Stimulated activated effector memory CD8-positive, alpha-beta T cell treated with anti-CD3 and anti-CD28 coated beads, Interleukin-12 subunit alpha, Interleukin-12 subunit beta, amount 100 ng/mL, for 72 hours (primary cell): ENCODE data around the gene ATP2C2.
"Not testable (repeated sequence)": the region's sequence is repeated elsewhere in the genome, so short reads cannot be mapped to it uniquely, and the experiment has no call there.

Experiments
- ATAC-seq: fragments of 150-1000 bp; cut with Tn5 transposase; 2 replicates; pipeline ENCODE4 v1.10.0; 2021
- DNase-seq, 2 donors: peaks; one replicate each; pipeline ENCODE4 v3.0.0; 2021 to 2022; ENCODE audit warnings: low spot score in 2 of 2
- H3K27ac Mint-ChIP-seq: one replicate; pipeline ENCODE4 v1.8.0; 2022; ENCODE audit warnings: mild to moderate bottlenecking, mixed read lengths
- H3K36me3 Mint-ChIP-seq: one replicate; pipeline ENCODE4 v1.8.0; 2022; ENCODE audit warnings: mild to moderate bottlenecking, mixed read lengths
- H3K4me1 Mint-ChIP-seq: one replicate; pipeline ENCODE4 v1.8.0; 2022; ENCODE audit warnings: mixed read lengths
- H3K4me3 Mint-ChIP-seq: one replicate; pipeline ENCODE4 v1.8.0; 2022; ENCODE audit warnings: mild to moderate bottlenecking, mixed read lengths
- H3K9me3 Mint-ChIP-seq: one replicate; pipeline ENCODE4 v1.8.0; 2022; ENCODE audit warnings: mixed read lengths

The ATP2C2 gene

DNA sequence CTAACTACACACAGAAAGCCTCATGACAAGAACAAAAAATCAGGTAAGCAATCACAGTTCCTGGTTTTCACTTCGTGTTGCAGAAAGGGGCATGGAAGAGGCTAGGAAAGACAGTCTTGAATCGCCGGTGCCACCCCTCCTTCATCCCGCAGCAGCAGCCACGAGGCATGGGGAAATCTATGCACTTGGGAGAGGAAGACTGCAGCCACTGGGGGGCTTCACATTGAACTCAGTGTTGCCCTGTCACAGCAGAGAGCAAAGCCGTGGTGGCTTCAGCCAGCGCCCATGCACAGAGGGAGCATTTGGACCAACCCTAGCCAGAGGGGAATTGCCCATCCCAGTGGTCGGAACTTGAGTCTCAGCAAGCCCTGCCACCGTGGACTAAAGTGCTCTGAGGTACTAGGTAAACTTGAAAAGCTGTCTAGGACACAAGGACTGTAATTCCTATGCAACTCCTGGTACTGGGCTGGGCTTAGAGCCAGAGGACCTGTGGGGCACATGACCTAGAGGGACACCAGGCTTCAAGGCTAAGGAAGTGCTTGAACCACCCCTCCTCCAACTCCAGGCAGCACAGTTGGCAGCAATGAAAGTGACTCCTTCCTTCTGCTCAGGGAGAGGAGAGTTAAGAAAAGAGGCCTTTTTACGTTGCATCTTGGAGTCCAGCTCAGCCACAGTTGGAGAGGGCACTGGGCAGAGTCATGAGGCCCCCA, 35.2 kb upstream of the ATP2C2 start:
- H3K4me1 Mint-ChIP-seq: no peaks in the 10 kb centered on the region
- peaks cover 2% of the 10 kb centered on the region for H3K9me3 Mint-ChIP-seq
- no peak for DNase-seq
- H3K4me3 Mint-ChIP-seq: no peak overlapping the region
- H3K36me3 Mint-ChIP-seq: no peaks in the 10 kb centered on the region
- no peak for ATAC-seq
- H3K27ac Mint-ChIP-seq: no peak overlapping the region

- Mint-ChIP-seq H3K36me3 (no peaks in the 10 kb centered on the region), H3K4me3 (no peak overlapping the region), H3K9me3 (peaks cover 2% of the 10 kb centered on the region), H3K4me1 (no peaks in the 10 kb centered on the region), H3K27ac (no peak overlapping the region)
- ATAC-seq (no peak), DNase-seq (no peak)
Observed at GRCh38 chr16:84334058-84334457, 34.3 kb upstream of the ATP2C2 start.

DNA sequence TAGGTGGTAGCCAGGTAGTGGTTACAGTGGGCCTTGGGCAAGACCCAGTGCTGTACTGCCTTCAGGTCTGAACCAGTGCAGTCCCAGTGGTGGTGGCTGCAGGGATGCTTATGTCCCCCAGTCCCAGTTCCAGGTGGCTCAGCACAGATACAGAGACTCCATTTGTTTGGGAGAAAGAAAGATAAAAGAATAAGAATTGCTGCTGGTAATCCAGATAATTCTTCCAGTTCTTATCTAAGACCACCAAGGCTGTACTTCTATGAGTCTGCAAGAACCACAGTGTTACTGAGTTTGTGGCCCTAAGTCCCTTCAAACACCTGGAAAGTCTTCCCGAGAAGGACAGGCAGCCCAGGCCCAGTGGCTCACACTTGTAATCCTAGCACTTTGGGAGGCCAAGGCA, 33.9 kb upstream of the ATP2C2 start:
- Mint-ChIP-seq H3K36me3 (no peaks in the 10 kb centered on the region), H3K27ac (no peak overlapping the region), H3K4me1 (no peaks in the 10 kb centered on the region), H3K4me3 (no peak overlapping the region), H3K9me3 (peaks cover 2% of the 10 kb centered on the region)
- no peak for ATAC-seq
- no peak for DNase-seq

DNA sequence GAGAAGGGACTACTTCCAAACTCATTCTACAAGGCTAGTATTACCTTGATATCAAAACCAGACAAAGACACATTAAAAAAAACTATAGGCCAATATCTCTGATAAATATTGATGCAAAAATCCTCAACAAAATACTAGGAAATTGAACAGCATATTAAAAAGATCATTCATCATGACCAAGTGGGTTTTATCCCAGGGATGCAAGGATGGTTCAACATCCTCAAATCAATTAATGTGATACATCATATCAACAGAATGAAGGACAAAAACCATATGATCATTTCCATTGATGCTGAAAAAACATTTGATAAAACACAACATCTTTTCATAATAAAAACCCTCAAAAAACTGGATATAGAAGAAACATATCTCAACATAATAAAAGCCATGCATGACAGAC, 31.1 kb upstream of the ATP2C2 start:
- not testable (repeated sequence) for H3K4me3 Mint-ChIP-seq, H3K36me3 Mint-ChIP-seq, ATAC-seq, H3K27ac Mint-ChIP-seq, DNase-seq, H3K4me1 Mint-ChIP-seq, H3K9me3 Mint-ChIP-seq

GRCh38 chr16:84339311-84339710, 29.0 kb upstream of the ATP2C2 start:
- ATAC-seq (no peak), DNase-seq (no peak)
- peak overlapping the region; percentile 7 for H3K27ac Mint-ChIP-seq
- no peak overlapping the region for H3K4me3 Mint-ChIP-seq
- no peaks in the 10 kb centered on the region for H3K36me3 Mint-ChIP-seq
- H3K4me1 Mint-ChIP-seq: no peaks in the 10 kb centered on the region
- H3K9me3 Mint-ChIP-seq: peaks cover 2% of the 10 kb centered on the region

DNA sequence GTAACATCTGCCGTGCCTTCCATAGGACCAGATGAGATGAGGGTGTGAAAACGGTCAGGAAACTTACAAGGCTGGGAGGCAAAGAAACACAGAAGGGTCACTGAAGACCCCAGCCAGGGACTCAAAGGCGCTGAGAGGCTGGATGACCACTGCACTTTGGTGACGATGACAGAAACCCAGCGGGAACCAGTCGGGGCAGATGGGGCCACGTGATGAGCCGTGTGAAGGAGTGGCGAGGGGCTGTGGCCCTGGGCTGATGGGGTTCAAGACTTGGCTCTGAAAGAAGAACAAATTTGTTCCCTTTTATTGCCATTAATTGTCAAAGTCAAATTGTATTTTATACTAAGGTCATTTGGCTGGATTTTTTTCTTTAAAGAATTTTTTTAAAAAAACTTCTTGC, 28.6 kb upstream of the ATP2C2 start:
- H3K4me1 Mint-ChIP-seq: no peaks in the 10 kb centered on the region
- no peak for ATAC-seq
- no peak for DNase-seq
- H3K36me3 Mint-ChIP-seq: no peaks in the 10 kb centered on the region
- peak overlapping the region; percentile 7 for H3K27ac Mint-ChIP-seq
- H3K4me3 Mint-ChIP-seq: no peak overlapping the region
- peaks cover 2% of the 10 kb centered on the region for H3K9me3 Mint-ChIP-seq

- H3K9me3 Mint-ChIP-seq: peaks cover 2% of the 10 kb centered on the region
- DNase-seq (no peak), ATAC-seq (no peak)
- no peaks in the 10 kb centered on the region for H3K4me1 Mint-ChIP-seq
- H3K4me3 Mint-ChIP-seq: no peak overlapping the region
- H3K27ac Mint-ChIP-seq: no peak overlapping the region
- H3K36me3 Mint-ChIP-seq: no peaks in the 10 kb centered on the region
Observed at GRCh38 chr16:84340325-84341040, 27.9 kb upstream of the ATP2C2 start.

GRCh38 chr16:84341528-84342295, 26.6 kb upstream of the ATP2C2 start:
- no peaks in the 10 kb centered on the region for H3K36me3 Mint-ChIP-seq
- no peak overlapping the region for H3K4me3 Mint-ChIP-seq
- no peaks in the 10 kb centered on the region for H3K4me1 Mint-ChIP-seq
- DNase-seq (no peak), ATAC-seq (no peak)
- peaks cover 2% of the 10 kb centered on the region for H3K9me3 Mint-ChIP-seq
- no peak overlapping the region for H3K27ac Mint-ChIP-seq

DNA sequence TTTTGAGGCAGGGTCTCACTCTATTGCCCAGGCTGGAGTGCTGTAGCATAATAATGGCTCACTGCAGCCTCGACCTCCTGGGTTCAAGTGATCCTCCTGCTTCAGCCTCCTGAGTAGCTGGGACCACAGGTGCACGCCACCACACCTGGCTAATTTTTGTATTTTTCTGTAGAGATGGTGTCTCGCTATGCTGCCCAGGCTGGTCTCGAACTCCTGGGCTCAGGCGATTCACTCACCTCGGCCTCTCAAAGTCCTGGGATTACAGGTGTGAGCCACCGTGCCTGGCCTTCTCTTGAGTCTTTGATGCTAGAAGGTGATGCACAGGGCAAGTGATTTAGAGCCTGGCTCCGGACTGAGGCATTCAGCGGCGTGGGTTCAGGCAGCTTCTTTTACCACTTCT, 24.5 kb upstream of the ATP2C2 start:
- H3K27ac Mint-ChIP-seq, H3K36me3 Mint-ChIP-seq, H3K4me3 Mint-ChIP-seq, H3K4me1 Mint-ChIP-seq, DNase-seq, ATAC-seq, H3K9me3 Mint-ChIP-seq: not testable (repeated sequence)

DNA sequence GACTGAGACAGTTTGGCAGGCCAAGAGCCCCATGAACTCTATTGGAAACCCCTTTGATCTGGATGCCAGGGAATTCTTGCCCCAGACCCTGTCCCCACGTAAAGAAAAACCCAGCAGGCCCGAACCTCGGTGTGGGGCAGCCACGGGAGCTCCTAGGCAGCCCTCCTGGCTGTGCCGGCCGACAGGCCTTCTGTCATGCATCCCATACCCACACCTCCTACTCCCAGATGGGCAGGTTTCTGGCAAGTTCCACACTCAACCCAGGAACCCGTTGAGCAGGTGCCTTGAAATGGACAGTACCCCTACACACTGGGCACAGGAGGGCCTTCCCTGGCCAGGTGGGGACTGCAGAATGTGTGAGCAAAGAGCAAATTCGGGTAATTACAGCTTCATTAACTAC, 23.6 kb upstream of the ATP2C2 start:
- ATAC-seq (no peak), DNase-seq (no peak)
- H3K4me3 Mint-ChIP-seq: no peak overlapping the region
- no peaks in the 10 kb centered on the region for H3K4me1 Mint-ChIP-seq
- H3K36me3 Mint-ChIP-seq: no peaks in the 10 kb centered on the region
- H3K9me3 Mint-ChIP-seq: no peaks in the 10 kb centered on the region
- H3K27ac Mint-ChIP-seq: no peak overlapping the region

GRCh38 chr16:84347161-84347560, 21.2 kb upstream of the ATP2C2 start:
- Mint-ChIP-seq H3K4me1 (no peaks in the 10 kb centered on the region), H3K9me3 (no peaks in the 10 kb centered on the region), H3K4me3 (no peak overlapping the region), H3K36me3 (no peaks in the 10 kb centered on the region), H3K27ac (no peak overlapping the region)
- DNase-seq (no peak), ATAC-seq (no peak)

- ATAC-seq (no peak), DNase-seq (no peak)
- no peaks in the 10 kb centered on the region for H3K36me3 Mint-ChIP-seq
- no peaks in the 10 kb centered on the region for H3K9me3 Mint-ChIP-seq
- no peaks in the 10 kb centered on the region for H3K4me1 Mint-ChIP-seq
- H3K4me3 Mint-ChIP-seq: no peak overlapping the region
- H3K27ac Mint-ChIP-seq: no peak overlapping the region
Observed at GRCh38 chr16:84348386-84348888, 19.9 kb upstream of the ATP2C2 start.

DNA sequence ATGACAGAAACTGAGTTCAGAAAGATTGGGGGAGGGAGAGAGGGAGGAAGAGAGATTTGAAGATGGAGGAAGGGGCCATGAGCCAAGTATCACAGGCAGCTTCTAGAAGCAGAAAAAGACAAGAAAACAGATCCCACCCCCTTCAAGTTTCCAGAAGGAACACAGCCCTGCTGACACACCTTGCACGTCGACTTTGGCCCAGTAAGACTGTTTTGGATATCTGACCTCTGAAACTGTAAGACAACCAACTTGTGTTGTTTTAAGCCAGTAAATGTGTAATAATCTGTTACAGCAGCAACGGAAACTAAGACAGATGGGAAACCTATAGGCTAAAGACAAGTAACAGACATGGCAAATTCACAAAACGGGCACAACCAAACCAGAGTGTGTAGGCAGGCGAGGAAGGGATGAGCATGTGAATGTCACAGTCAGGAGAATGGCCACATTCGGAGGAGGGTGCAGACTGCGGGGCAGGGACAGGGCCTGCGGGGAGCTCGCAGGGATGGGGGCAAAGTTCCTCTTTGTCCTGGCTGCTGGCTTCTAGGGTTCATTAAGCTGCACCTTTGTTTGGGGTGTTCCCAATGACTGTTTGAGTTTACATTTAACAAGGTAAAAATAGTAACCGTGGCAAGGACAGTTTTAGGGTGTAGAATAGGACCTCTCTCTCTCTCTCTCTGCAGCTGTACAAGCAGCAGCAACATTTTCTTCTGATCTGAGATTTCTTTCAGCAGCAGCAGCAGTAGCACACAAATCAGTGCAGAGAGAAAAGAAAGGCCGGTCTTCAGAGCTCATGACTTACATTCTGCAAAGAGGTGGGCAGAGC, 18.3 kb upstream of the ATP2C2 start:
- DNase-seq: no peak
- Mint-ChIP-seq H3K4me3 (no peak overlapping the region), H3K4me1 (no peaks in the 10 kb centered on the region), H3K36me3 (no peaks in the 10 kb centered on the region), H3K9me3 (no peaks in the 10 kb centered on the region), H3K27ac (no peak overlapping the region)
- no peak for ATAC-seq

DNA sequence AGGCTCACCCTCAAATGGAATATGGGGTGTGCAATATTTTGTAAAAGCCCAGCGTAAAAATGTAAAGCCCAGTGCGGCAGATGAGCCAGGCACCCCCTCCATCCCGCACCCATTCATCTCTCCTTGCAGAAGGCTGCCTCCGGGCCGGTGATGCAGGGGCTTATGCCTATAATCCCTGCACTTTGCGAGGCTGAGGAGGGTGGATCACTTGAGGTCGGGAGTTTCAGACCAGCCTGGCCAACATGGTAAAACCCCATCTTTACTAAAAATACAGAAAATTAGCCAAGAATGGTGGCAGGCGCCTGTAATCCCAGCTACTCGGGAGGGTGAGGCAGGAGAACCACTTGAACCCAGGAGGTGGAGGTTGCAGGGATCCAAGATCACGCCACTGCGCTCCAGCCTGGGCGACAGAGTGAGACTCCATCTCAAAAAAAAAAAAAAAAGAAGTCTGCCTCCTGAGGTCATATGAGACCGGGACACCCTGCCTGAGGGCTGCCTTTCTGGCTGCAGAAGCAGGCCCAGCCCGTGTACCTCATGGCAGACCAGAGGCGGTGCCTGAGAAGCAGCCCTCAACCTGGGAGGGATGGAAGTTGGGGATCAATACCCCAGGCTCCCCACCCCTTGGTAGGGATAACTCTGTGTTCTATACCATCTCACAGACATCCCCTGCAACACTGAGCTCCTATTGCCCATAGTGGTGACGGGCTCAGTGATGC, 17.5 kb upstream of the ATP2C2 start:
- no peaks in the 10 kb centered on the region for H3K9me3 Mint-ChIP-seq
- no peaks in the 10 kb centered on the region for H3K4me1 Mint-ChIP-seq
- ATAC-seq (no peak), DNase-seq (no peak)
- H3K36me3 Mint-ChIP-seq: no peaks in the 10 kb centered on the region
- H3K4me3 Mint-ChIP-seq: no peak overlapping the region
- H3K27ac Mint-ChIP-seq: no peak overlapping the region
